Tibial nerve (tissue), 4 donors: ENCODE measurements around the gene NF2. TPM values are rescaled to one million over a fixed set of nuclear protein-coding genes. Genes with fewer than 3 reads are reported as not detected.
A peak's percentile ranks its signal among the peaks of the same experiment; 100 is the strongest.

Experiments used
- DNase-seq, 2 donors: peaks; one replicate each; pipeline ENCODE4 v3.0.0-alpha.2; 2019; ENCODE audit warnings: low spot score in 2 of 2
- H3K27ac ChIP-seq, 4 donors: fragments of 200-600 bp; sonication (generic) in 3 of 4; one replicate each; pipeline ENCODE4 v1.5.1; 2017 to 2019; ENCODE audit warnings: mild to moderate bottlenecking in 1 of 4
- H3K27me3 ChIP-seq, 2 donors: fragments of 200-600 bp; sonication (generic) in 1 of 2; one replicate each; pipeline versions ENCODE4 v1.5.1 to v1.6.0; 2017 to 2019
- H3K36me3 ChIP-seq, 3 donors: fragments of 200-600 bp; sonication (generic); one replicate each; pipeline ENCODE4 v1.5.1; 2018 to 2019
- H3K4me1 ChIP-seq, 4 donors: fragments of 200-600 bp; sonication (generic) in 3 of 4; one replicate each; pipeline ENCODE4 v1.5.1; 2017 to 2019
- H3K4me3 ChIP-seq, 4 donors: fragments of 200-600 bp; sonication (generic) in 3 of 4; one replicate each; pipeline ENCODE4 v1.5.1; 2017 to 2019; ENCODE audit warnings: mild to moderate bottlenecking in 1 of 4, moderate library complexity in 1 of 4
- H3K9me3 ChIP-seq, 4 donors: fragments of 200-600 bp; sonication (generic) in 3 of 4; one replicate each; pipeline ENCODE4 v1.5.1; 2017 to 2019
- EP300 ChIP-seq, 2 donors: sonication (generic); formaldehyde crosslinking; IDR thresholded peaks; one replicate each; pipeline ENCODE4 v1.6.1; 2017; ENCODE audit warnings: antibody characterized with exemption in 2 of 2, mild to moderate bottlenecking in 1 of 2
- POLR2A ChIP-seq, 2 donors: fragments of 450-650 bp; IDR thresholded peaks; one replicate each; pipeline ENCODE4 v1.6.1; 2017; ENCODE audit warnings: antibody characterized with exemption in 2 of 2, mild to moderate bottlenecking in 2 of 2, moderate library complexity in 2 of 2
- WGBS, 2 donors: methylation state at CpG; one replicate each; pipeline ENCODE4 v1.1.5; 2018; 5-methylcytosine and 5-hydroxymethylcytosine counted together
- total RNA-seq, 4 donors: library from RNA; depleted of rRNA; stranded (reverse); fragments of >200 nt; gene quantifications; one replicate each; pipeline ENCODE4 v1.1.0, GENCODE V29; 2016
- TF ChIP-seq, protein P1 (sequence below), 5 experiments: fragments of 200-600 bp in 3 of 5; fragments of 450-650 bp in 2 of 5; sonication (generic) in 3 of 5; IDR thresholded peaks; one replicate each; pipeline ENCODE4 v1.5.1; 2016 to 2019; ENCODE audit warnings: antibody characterized with exemption in 5 of 5, mild to moderate bottlenecking in 3 of 5, moderate library complexity in 2 of 5

NF2 gene
- total RNA-seq, 4 donors from 2014 or later, result 24.9 to 39.0 (median 28.8) TPM

DNA sequence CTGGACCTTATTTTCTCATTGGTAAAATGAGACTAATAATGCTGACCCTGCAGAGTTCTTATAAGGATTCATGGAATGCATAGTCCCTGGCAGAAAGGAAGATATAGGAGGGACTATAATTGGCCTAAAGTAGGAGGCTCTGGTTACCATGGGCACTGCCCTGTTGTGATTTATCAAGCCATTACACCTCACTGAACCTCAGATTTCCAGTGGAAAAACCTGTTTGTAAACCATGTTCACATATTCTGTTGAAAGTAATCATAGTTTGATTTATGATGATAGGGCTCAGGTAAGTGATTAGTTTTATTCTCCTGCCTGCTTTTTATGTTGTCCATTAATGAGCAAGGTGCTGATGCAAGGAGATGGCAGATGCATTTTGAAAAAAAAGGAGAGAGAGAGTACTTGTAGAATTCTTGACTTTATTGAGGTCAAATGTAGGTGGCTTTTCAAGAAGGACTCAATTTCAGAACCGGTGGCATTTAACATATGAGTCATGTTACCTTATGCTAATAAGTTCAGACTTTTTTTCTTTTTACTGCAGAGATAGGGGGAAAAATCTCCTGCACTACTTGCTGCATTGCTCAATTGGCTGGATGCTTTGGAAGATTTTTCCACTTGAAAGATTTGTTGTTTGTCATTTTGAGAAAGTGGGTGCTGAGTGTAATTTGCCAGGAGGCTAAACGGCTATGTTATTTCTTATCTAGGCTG lies 14.6 kb downstream of the NF2 start:
- peaks cover 0 to 32% (median 9%) of the 10 kb centered on the region in 4 donors for H3K4me1 ChIP-seq
- WGBS, 2 donors, result 18 to 30% methylated on average over 2 of the region's 2 CpGs
- no peak for TF ChIP-seq POLR2A (IDR thresholded peaks at IDR 0.05)
- no peak for TF ChIP-seq EP300 (IDR thresholded peaks at IDR 0.05)
- TF ChIP-seq, protein P1, sequence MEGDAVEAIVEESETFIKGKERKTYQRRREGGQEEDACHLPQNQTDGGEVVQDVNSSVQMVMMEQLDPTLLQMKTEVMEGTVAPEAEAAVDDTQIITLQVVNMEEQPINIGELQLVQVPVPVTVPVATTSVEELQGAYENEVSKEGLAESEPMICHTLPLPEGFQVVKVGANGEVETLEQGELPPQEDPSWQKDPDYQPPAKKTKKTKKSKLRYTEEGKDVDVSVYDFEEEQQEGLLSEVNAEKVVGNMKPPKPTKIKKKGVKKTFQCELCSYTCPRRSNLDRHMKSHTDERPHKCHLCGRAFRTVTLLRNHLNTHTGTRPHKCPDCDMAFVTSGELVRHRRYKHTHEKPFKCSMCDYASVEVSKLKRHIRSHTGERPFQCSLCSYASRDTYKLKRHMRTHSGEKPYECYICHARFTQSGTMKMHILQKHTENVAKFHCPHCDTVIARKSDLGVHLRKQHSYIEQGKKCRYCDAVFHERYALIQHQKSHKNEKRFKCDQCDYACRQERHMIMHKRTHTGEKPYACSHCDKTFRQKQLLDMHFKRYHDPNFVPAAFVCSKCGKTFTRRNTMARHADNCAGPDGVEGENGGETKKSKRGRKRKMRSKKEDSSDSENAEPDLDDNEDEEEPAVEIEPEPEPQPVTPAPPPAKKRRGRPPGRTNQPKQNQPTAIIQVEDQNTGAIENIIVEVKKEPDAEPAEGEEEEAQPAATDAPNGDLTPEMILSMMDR (IDR thresholded peaks at IDR 0.05), result no peak
- H3K9me3 ChIP-seq, result no peaks in the 10 kb centered on the region
- no peaks in the 10 kb centered on the region for H3K27me3 ChIP-seq
- no peak overlapping the region for H3K27ac ChIP-seq
- H3K4me3 ChIP-seq, result no peak overlapping the region
- no peaks in the 10 kb centered on the region for H3K36me3 ChIP-seq
- no peak for DNase-seq

DNA sequence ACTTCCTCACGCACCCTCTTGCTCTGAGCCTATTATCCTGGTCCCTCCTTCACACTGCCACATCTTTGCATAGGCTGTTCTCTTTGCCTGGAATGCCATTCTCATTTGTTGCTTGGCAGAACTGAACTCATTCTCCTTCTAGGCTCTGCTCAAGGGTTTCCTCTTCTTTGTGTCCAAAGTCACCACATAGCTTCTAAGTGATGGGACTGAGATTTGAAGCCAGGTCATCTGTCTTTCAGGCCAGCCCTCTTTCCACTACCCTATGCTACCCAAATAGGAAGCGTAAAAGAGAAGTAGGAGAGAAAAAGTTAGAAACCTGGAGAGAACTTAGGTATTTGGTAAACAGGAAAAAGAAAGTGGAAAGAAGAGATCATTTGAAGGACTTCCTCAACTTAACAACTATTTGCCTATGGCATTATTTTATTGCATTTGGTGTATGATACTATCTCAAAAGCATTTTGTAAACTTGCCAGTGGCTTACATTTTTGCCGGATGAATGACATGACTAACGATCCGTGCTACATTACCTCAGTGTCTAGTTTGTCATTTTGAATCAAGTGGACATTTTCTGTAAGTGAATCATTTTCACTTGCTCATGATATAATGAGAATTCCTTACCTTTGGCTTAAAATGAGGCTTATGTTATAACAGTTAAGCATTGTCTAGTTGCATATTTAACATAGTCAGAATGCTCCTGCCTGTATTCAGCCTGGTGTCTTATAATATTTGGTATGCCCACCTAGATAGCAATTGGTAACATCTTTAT lies 18.5 kb downstream of the NF2 start:
- no peak for DNase-seq
- no peak for TF ChIP-seq EP300 (IDR thresholded peaks at IDR 0.05)
- no peak for TF ChIP-seq POLR2A (IDR thresholded peaks at IDR 0.05)
- TF ChIP-seq, protein P1 (IDR thresholded peaks at IDR 0.05), result no peak
- Histone ChIP-seq H3K9me3 (no peaks in the 10 kb centered on the region), H3K27ac (peak overlapping the region in 2 of 4 donors; percentile 8 to 22), H3K4me1 (peaks cover 0 to 63% (median 18%) of the 10 kb centered on the region in 4 donors), H3K4me3 (no peak overlapping the region), H3K36me3 (no peaks in the 10 kb centered on the region), H3K27me3 (no peaks in the 10 kb centered on the region)
- 36 to 38% methylated on average over 5 of the region's 5 CpGs for WGBS, 2 donors

GRCh38 chr22:29623059-29623458 lies 19.6 kb downstream of the NF2 start:
- TF ChIP-seq, protein P1 (IDR thresholded peaks at IDR 0.05), result no peak
- TF ChIP-seq EP300 (IDR thresholded peaks at IDR 0.05) (no peak), POLR2A (IDR thresholded peaks at IDR 0.05) (no peak)
- no peak for DNase-seq
- Histone ChIP-seq H3K36me3 (no peaks in the 10 kb centered on the region), H3K4me3 (no peak overlapping the region), H3K4me1 (peaks cover 0 to 64% (median 21%) of the 10 kb centered on the region in 4 donors), H3K27ac (no peak overlapping the region), H3K27me3 (no peaks in the 10 kb centered on the region), H3K9me3 (no peaks in the 10 kb centered on the region)
- 84 to 86% methylated on average over 6 of the region's 6 CpGs for WGBS, 2 donors

- H3K27ac ChIP-seq, result peak overlapping the region in 1 of 4 donors; percentile 4
- WGBS, 2 donors, result 73 to 74% methylated on average over 6 of the region's 6 CpGs
- TF ChIP-seq EP300 (IDR thresholded peaks at IDR 0.05) (no peak), POLR2A (IDR thresholded peaks at IDR 0.05) (no peak)
- TF ChIP-seq, protein P1 (IDR thresholded peaks at IDR 0.05), result no peak
- H3K4me1 ChIP-seq, result peaks cover 0 to 58% (median 21%) of the 10 kb centered on the region in 4 donors
- no peaks in the 10 kb centered on the region for H3K36me3 ChIP-seq
- H3K27me3 ChIP-seq, result no peaks in the 10 kb centered on the region
- H3K9me3 ChIP-seq, result no peaks in the 10 kb centered on the region
- H3K4me3 ChIP-seq, result no peak overlapping the region
- no peak for DNase-seq
These were observed 20.2 kb downstream of the NF2 start for GRCh38 chr22:29623553-29624169.
